Adrenal gland (tissue), 5 donors: ENCODE measurements around the gene PINLYP.

ENCODE experiments used
- POLR2A ChIP-seq, 2 donors: fragments of 450-650 bp; IDR thresholded peaks; one replicate each; pipeline ENCODE4 v1.6.1; 2017; ENCODE audit warnings: antibody characterized with exemption in 2 of 2, mild to moderate bottlenecking in 2 of 2, moderate library complexity in 1 of 2
- TF ChIP-seq, protein P1 (sequence below), 6 experiments: fragments of 450-650 bp in 4 of 6; fragments of 200-600 bp in 2 of 6; sonication (generic) in 1 of 6; IDR thresholded peaks; 1 replicate in 5 of 6; 2 replicates in 1 of 6; pipeline versions ENCODE4 v1.5.1 to v1.8.0; 2016 to 2021; ENCODE audit warnings: antibody characterized with exemption in 6 of 6, mild to moderate bottlenecking in 2 of 6, moderate library complexity in 1 of 6
- donor health status: DM: no; HTN: no; CAD: no.

DNA sequence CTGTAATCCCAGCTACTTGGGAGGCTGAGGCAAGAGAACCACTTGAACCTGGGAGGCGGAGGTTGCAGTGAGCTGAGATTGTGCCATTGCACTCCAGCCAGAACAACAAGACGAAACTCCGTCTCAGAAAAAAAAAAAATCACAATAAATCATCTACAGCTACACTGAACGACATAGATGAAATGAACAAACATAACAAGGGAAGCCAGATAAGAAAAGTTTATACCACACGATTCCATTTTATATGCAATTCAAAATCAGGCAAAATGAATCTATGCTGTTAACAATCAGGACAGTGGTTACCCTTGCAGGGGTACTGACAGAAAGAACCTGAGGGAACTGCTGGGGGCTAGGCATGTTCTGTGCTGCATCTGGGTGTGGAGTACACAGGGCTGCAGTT is 5.9 kb upstream of the PINLYP start:
- TF ChIP-seq, protein P1, sequence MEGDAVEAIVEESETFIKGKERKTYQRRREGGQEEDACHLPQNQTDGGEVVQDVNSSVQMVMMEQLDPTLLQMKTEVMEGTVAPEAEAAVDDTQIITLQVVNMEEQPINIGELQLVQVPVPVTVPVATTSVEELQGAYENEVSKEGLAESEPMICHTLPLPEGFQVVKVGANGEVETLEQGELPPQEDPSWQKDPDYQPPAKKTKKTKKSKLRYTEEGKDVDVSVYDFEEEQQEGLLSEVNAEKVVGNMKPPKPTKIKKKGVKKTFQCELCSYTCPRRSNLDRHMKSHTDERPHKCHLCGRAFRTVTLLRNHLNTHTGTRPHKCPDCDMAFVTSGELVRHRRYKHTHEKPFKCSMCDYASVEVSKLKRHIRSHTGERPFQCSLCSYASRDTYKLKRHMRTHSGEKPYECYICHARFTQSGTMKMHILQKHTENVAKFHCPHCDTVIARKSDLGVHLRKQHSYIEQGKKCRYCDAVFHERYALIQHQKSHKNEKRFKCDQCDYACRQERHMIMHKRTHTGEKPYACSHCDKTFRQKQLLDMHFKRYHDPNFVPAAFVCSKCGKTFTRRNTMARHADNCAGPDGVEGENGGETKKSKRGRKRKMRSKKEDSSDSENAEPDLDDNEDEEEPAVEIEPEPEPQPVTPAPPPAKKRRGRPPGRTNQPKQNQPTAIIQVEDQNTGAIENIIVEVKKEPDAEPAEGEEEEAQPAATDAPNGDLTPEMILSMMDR (IDR thresholded peaks at IDR 0.05) = no peak
- TF ChIP-seq POLR2A (IDR thresholded peaks at IDR 0.05) = no peak
